ENCODE data around the gene MTHFSD.

MTHFSD gene

GRCh38 chr16:86534779-86535615 is 20.0 kb downstream of the MTHFSD start:
- TF ChIP-seq CTCF (IDR thresholded peaks at IDR 0.05; ENCODE audit: low read depth, low read length), result no peak

DNA sequence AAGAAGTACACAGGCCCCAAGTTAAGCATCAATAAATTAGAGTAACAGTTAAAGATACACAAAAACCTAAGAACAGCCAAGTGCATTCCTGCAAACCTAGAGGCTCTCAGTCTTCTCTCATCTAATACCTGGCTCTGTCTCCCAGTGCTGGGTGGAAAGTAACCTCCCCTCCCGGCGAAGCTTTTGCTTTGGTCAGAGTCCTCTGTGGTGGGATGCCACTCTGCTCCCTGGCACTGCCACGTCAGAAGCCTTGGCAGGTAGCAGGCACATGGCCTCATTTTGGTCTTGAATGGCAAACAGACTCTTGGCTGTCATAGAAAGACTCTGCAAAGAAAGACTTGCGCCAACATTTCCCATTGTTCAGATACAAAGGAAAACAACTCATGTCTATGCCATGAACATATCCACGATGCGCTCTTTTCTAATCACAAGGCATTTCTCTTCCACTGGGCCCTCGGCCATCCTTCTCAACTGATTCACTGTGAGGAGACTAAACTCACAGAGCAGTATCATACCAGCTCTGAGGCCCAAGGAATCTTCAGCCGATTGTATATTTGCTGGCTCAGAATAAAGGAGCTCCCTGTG is 21.2 kb downstream of the MTHFSD start:
- TF ChIP-seq CTCF (IDR thresholded peaks at IDR 0.05; ENCODE audit: low read depth, low read length), result no peak
- DNase-seq (ENCODE audit: extremely low read depth, low read depth), result no peak

More at GRCh38 chr16:86534779-86535615, 20.0 kb downstream of the MTHFSD start:
- DNase-seq (ENCODE audit: extremely low read depth, low read depth), result no peak

DNA sequence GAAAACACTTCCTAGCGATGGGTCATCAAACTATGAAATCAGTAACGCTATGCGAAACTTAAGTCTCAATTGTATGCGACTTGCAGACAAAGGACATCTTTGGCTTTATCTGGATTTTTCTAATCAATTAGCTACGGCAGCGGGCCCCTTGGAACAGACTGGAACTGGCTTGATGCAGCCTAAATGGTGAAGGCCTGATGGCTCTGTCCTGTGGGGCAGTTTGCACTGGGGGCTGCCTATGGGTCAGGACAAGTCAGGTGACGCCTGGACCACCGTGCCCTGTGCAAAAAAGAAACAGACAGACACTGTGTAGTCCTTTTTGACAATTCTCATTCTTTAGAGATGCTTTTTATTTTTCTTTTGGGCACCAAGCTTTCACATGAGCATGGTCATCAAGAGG is 22.0 kb downstream of the MTHFSD start:
- no peak for DNase-seq (ENCODE audit: extremely low read depth, low read depth)
- no peak for TF ChIP-seq CTCF (IDR thresholded peaks at IDR 0.05; ENCODE audit: low read depth, low read length)

GRCh38 chr16:86532526-86532815 is 22.6 kb downstream of the MTHFSD start:
- DNase-seq (ENCODE audit: extremely low read depth, low read depth), result no peak
- no peak for TF ChIP-seq CTCF (IDR thresholded peaks at IDR 0.05; ENCODE audit: low read depth, low read length)

GRCh38 chr16:86531641-86532525 is 23.2 kb downstream of the MTHFSD start:
- TF ChIP-seq CTCF (IDR thresholded peaks at IDR 0.05; ENCODE audit: low read depth, low read length), result no peak
- no peak for DNase-seq (ENCODE audit: extremely low read depth, low read depth)

DNA sequence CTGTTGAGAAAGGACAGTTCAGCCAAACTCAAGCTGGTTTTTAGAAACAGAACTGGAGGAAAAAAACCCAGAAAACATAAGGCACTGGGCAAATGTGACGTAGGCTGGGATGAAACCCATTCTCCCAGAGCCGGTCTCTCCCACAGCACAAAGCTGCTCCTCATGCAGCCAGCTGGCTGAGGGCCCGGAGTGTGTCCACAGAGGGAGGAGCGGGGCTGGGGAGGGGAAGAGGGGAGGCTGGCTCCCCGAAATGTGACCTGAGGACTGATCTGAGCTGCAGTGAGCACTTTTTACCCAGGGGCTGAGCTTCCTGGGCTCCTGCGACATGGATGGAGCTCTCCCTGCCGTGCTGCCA is 23.9 kb downstream of the MTHFSD start:
- no peak for TF ChIP-seq CTCF (IDR thresholded peaks at IDR 0.05; ENCODE audit: low read depth, low read length)

More for the DNA sequence above, 23.9 kb downstream of the MTHFSD start:
- no peak for DNase-seq (ENCODE audit: extremely low read depth, low read depth)
